ENCODE results near the gene PDZRN3.

Gene PDZRN3

DNA sequence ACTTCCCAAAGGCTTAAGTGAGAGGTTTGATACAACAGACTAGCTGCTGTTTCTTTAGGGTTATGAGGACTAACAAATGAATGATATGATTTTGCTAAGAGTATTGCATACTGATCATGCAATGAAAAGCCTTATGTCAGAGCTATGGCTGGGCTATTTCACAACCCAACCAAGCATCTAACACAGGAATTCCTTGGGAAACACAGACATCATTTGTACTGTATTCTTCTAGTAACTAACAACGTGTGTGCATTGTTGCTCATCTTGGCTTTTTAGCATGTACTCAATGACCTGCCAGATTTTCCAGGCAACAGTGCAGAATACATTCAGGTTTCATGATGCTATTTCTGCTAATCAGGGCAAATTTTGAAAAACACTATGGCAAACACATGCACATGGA, 19.3 kb downstream of the PDZRN3 start:
- Histone ChIP-seq H3K4me1 (ENCODE audit: insufficient read depth, low read length) (peaks cover 92% of the 10 kb centered on the region), H3K27ac (ENCODE audit: low read depth, low read length) (peak overlapping the region; percentile 72), H3K36me3 (ENCODE audit: insufficient read depth, low read length) (peaks cover 26% of the 10 kb centered on the region), H3K4me3 (ENCODE audit: low read depth in 1 of 2, low read length in 2 of 2) (no peak overlapping the region), H3K27me3 (ENCODE audit: control insufficient read depth in 1 of 2, insufficient read depth in 2 of 2, low read length in 2 of 2) (no peaks in the 10 kb centered on the region), H3K9me3 (ENCODE audit: low read length) (no peaks in the 10 kb centered on the region), H3K9ac (ENCODE audit: low read length) (no peak overlapping the region)

DNA sequence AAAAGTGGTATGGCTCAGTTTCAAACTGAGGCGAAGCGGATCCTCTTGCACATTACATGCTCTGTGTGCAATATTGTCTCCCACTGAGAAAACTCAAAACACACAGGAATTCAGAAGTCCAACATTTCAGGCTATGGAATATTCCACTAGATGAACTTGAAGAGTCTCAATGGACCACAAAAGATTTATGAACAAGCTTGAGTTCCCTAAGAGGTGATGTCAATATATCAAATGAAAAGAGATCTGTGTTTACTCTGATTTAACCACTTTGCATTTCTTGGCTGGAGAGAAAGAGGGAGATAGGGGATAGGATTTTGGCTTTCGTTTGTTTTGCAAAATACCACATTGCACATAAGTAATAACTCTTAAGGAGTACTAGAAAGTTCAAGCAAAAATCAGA, 20.3 kb downstream of the PDZRN3 start:
- peaks cover 100% of the 10 kb centered on the region for H3K4me1 ChIP-seq (ENCODE audit: insufficient read depth, low read length)
- peak overlapping the region in 1 of 2 donors; percentile 17 for H3K4me3 ChIP-seq (ENCODE audit: low read depth in 1 of 2, low read length in 2 of 2)
- no peak overlapping the region for H3K9ac ChIP-seq (ENCODE audit: low read length)
- H3K9me3 ChIP-seq (ENCODE audit: low read length) = no peaks in the 10 kb centered on the region
- H3K27ac ChIP-seq (ENCODE audit: low read depth, low read length) = peak overlapping the region; percentile 61
- peaks cover 28% of the 10 kb centered on the region for H3K36me3 ChIP-seq (ENCODE audit: insufficient read depth, low read length)
- H3K27me3 ChIP-seq (ENCODE audit: control insufficient read depth in 1 of 2, insufficient read depth in 2 of 2, low read length in 2 of 2) = no peaks in the 10 kb centered on the region

DNA sequence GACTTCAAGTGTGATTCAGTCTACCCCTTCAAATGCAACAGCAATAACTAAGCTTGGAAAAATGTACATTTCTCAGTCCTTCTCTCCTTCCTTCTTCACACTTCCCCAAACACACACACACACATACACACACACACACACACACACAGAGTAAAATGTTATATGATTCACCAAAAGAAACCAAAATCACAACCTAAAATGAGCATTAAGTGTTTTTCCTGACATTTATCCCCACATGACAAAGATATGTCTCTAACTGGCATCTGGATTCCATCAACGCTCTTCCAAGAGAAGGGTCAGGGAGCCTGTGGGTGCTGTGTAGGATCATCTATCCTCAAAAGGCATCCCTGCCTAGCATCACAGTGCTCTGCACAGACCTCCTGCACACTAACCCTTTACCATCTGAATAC, 21.0 kb downstream of the PDZRN3 start:
- H3K4me3 ChIP-seq (ENCODE audit: low read depth in 1 of 2, low read length in 2 of 2) = peak overlapping the region in 1 of 2 donors; percentile 17
- H3K9ac ChIP-seq (ENCODE audit: low read length) = no peak overlapping the region
- peak overlapping the region; percentile 61 for H3K27ac ChIP-seq (ENCODE audit: low read depth, low read length)
- no peaks in the 10 kb centered on the region for H3K27me3 ChIP-seq (ENCODE audit: control insufficient read depth in 1 of 2, insufficient read depth in 2 of 2, low read length in 2 of 2)
- peaks cover 34% of the 10 kb centered on the region for H3K36me3 ChIP-seq (ENCODE audit: insufficient read depth, low read length)
- H3K9me3 ChIP-seq (ENCODE audit: low read length) = no peaks in the 10 kb centered on the region
- peaks cover 100% of the 10 kb centered on the region for H3K4me1 ChIP-seq (ENCODE audit: insufficient read depth, low read length)

DNA sequence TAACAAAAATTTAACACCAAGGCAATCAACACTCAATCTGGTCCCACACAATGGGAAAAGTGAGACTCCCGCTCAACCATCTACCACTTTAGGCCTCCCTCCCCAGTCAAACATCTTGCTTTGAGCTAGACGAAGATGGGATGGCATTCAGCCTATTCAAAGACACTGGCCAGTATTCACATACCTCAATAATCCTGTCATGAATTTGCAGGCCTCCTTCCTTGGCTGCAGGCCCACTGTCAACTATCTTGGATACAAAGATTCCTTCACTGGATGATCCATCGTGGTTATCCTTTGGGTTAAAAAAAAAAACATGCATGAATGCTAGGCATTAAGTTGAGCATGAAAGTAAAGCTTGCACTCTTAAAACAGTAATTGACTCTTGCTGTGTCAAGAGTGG, 22.6 kb downstream of the PDZRN3 start:
- no peak overlapping the region for H3K9ac ChIP-seq (ENCODE audit: low read length)
- peaks cover 99% of the 10 kb centered on the region for H3K4me1 ChIP-seq (ENCODE audit: insufficient read depth, low read length)
- no peaks in the 10 kb centered on the region for H3K9me3 ChIP-seq (ENCODE audit: low read length)
- peaks cover 22% of the 10 kb centered on the region for H3K36me3 ChIP-seq (ENCODE audit: insufficient read depth, low read length)
- no peak overlapping the region for H3K4me3 ChIP-seq (ENCODE audit: low read depth in 1 of 2, low read length in 2 of 2)
- H3K27ac ChIP-seq (ENCODE audit: low read depth, low read length) = peak overlapping the region; percentile 73
- no peaks in the 10 kb centered on the region for H3K27me3 ChIP-seq (ENCODE audit: control insufficient read depth in 1 of 2, insufficient read depth in 2 of 2, low read length in 2 of 2)

DNA sequence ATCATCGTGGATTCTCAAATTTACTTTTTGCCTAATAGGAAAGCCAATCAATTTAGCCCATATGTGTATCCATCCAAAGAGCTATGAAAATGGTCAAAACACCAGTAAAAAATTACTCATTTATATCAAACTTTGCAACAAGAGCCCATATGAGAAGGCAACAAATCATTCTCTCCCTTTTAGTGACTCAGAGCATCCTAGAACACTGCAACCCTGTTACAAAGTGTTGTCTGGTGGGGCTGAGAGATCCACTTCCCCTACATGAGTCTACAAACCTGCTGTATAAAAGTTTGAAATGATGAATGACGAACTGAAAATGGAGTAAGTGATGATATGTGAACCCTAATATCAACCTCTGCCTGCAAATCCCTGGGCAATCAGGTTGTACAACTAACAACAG, 23.3 kb downstream of the PDZRN3 start:
- Histone ChIP-seq H3K27me3 (ENCODE audit: control insufficient read depth in 1 of 2, insufficient read depth in 2 of 2, low read length in 2 of 2) (no peaks in the 10 kb centered on the region), H3K4me3 (ENCODE audit: low read depth in 1 of 2, low read length in 2 of 2) (no peak overlapping the region), H3K9ac (ENCODE audit: low read length) (no peak overlapping the region), H3K9me3 (ENCODE audit: low read length) (no peaks in the 10 kb centered on the region), H3K36me3 (ENCODE audit: insufficient read depth, low read length) (peaks cover 17% of the 10 kb centered on the region), H3K4me1 (ENCODE audit: insufficient read depth, low read length) (peaks cover 95% of the 10 kb centered on the region), H3K27ac (ENCODE audit: low read depth, low read length) (peak overlapping the region; percentile 73)

DNA sequence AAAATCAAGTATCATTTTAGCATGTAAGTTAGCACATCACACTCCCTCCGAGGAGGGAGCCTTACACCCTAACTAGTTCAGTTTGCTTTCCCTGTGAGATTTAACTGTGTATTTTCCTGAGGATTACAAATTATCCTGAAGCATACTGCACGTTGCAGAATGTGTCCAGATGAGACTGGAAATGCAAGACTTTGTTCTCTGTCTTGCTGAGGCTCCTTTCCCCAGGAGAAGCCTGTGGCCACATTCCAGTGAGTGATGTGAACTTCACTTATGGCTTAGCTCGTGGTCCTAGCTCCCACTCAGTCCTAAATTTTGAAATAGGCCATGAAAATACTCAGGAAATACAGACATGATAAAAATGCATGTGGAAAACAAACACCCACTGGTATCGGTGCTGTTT, 23.7 kb downstream of the PDZRN3 start:
- Histone ChIP-seq H3K36me3 (ENCODE audit: insufficient read depth, low read length) (peaks cover 17% of the 10 kb centered on the region), H3K27me3 (ENCODE audit: control insufficient read depth in 1 of 2, insufficient read depth in 2 of 2, low read length in 2 of 2) (no peaks in the 10 kb centered on the region), H3K9ac (ENCODE audit: low read length) (no peak overlapping the region), H3K9me3 (ENCODE audit: low read length) (no peaks in the 10 kb centered on the region), H3K4me1 (ENCODE audit: insufficient read depth, low read length) (peaks cover 90% of the 10 kb centered on the region), H3K27ac (ENCODE audit: low read depth, low read length) (peak overlapping the region; percentile 73), H3K4me3 (ENCODE audit: low read depth in 1 of 2, low read length in 2 of 2) (no peak overlapping the region)

DNA sequence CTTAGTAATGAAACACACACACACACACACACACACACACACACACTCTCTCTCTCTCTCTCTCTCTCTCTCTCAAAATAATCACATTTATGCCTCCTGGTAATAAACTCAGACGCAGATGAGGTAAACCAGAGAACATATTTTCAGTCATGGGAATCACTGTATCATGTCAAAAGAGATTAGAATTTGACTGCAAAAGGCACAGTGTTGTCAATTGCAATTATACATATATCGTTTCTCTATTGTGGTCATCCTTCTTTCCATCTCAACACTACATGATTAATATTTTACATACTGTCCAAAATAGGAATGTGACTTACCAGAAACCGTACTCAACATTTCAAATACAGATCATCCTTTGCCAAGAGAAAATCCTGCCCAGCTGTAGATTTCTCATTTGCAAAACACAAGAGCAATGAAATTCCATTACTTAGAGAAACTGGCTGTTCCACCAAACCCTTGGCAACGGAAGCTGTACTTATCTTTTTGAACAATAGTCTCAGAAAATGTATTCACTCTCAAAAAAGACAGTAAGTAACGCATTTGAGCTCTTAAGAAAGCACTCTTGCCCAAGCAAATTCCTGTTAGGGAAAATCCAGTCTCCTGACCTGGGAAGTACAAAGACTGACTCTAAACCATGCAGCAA, 24.3 kb downstream of the PDZRN3 start:
- H3K9ac ChIP-seq (ENCODE audit: low read length) = no peak overlapping the region
- no peak overlapping the region for H3K4me3 ChIP-seq (ENCODE audit: low read depth in 1 of 2, low read length in 2 of 2)
- no peaks in the 10 kb centered on the region for H3K27me3 ChIP-seq (ENCODE audit: control insufficient read depth in 1 of 2, insufficient read depth in 2 of 2, low read length in 2 of 2)
- H3K4me1 ChIP-seq (ENCODE audit: insufficient read depth, low read length) = peaks cover 84% of the 10 kb centered on the region
- H3K36me3 ChIP-seq (ENCODE audit: insufficient read depth, low read length) = peaks cover 17% of the 10 kb centered on the region
- no peaks in the 10 kb centered on the region for H3K9me3 ChIP-seq (ENCODE audit: low read length)
- H3K27ac ChIP-seq (ENCODE audit: low read depth, low read length) = peak overlapping the region; percentile 73

DNA sequence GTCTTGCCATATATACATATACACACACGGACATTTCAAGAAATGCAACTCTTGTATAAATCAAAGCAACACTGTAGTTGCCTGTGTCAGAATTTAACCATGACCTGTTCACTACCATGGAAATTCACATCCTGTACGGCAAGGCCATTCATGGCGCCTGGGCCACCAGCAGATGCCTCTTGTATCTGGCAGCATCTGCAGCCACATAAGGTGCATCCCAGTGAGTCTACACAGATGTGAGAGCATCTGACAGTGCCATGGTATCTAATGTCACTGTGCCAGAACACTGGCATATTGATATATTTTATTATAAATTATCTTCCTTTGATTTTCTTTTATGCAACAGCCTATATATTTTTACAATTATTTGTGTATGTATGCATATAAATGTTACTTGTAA, 25.1 kb downstream of the PDZRN3 start:
- H3K4me1 ChIP-seq (ENCODE audit: insufficient read depth, low read length) = peaks cover 76% of the 10 kb centered on the region
- H3K4me3 ChIP-seq (ENCODE audit: low read depth in 1 of 2, low read length in 2 of 2) = no peak overlapping the region
- peaks cover 17% of the 10 kb centered on the region for H3K36me3 ChIP-seq (ENCODE audit: insufficient read depth, low read length)
- H3K27ac ChIP-seq (ENCODE audit: low read depth, low read length) = peak overlapping the region; percentile 62
- no peak overlapping the region for H3K9ac ChIP-seq (ENCODE audit: low read length)
- H3K27me3 ChIP-seq (ENCODE audit: control insufficient read depth in 1 of 2, insufficient read depth in 2 of 2, low read length in 2 of 2) = no peaks in the 10 kb centered on the region
- no peaks in the 10 kb centered on the region for H3K9me3 ChIP-seq (ENCODE audit: low read length)

DNA sequence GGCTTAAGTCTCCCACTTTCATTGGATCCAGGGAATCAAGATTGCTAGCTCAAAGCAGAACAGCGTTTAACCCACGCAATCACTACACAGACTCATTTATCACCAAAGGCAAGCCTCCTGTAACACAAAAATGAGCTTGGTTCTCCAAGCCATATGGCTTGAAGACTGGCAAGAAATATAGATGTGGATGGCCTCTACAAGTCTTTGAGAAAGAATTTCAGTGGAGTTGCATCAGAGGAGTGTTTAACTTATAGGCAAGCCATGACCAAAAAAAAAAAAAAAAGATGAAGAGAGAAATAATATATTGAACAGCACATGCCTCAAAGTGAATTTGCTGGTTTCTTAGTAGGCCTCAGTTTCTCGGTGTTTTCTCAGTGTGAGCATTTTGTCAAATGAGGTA, 27.3 kb downstream of the PDZRN3 start:
- H3K36me3 ChIP-seq (ENCODE audit: insufficient read depth, low read length) = peaks cover 17% of the 10 kb centered on the region
- no peak overlapping the region for H3K4me3 ChIP-seq (ENCODE audit: low read depth in 1 of 2, low read length in 2 of 2)
- H3K9ac ChIP-seq (ENCODE audit: low read length) = no peak overlapping the region
- H3K9me3 ChIP-seq (ENCODE audit: low read length) = no peaks in the 10 kb centered on the region
- H3K27me3 ChIP-seq (ENCODE audit: control insufficient read depth in 1 of 2, insufficient read depth in 2 of 2, low read length in 2 of 2) = no peaks in the 10 kb centered on the region
- peaks cover 63% of the 10 kb centered on the region for H3K4me1 ChIP-seq (ENCODE audit: insufficient read depth, low read length)
- peak overlapping the region; percentile 37 for H3K27ac ChIP-seq (ENCODE audit: low read depth, low read length)

DNA sequence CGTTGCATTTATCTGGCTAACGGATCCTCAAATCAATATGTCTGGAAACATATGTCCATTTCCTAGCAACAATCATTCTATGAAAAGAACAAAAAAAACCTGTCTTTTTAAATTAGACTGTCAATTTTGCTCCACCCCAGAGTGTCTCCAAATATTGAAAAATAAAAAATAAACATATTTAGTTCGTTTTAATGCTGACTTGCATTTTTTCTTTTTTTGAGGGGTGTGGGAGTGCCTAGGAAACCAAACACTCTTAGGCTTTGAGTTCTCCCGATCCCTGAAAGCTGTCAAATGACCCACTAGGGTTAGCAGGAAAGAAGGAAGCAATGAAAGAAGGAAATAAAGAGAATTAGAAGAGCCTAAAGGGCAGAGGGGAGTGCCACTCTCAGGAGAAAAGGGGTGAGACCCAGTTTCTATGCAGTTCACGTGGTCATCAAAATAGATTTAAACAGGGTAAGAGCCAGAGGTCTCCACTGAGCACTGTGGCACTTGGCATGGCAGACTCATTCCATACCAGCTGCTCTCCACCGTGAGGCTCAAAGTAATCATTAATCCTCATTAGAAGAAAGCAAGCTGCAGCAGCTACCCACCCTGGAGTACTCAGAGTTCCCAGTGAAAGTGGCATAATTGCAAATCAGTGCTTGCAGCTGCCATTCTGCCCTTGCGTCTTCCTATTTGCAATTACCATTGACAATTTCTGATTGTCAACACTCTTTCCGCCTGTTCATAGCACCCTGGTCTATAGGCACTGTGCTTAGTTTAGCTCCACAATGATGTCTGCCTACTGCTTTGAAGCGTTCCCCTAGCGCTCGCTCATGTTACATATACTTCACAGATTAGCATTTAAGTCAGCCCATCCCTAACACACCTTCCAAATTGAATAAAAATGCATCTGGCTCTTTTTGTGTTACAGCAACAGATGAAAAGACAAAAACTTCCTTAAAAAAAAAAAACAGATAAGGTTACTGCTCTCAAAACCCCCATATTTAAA, 32.3 kb downstream of the PDZRN3 start:
- no peaks in the 10 kb centered on the region for H3K27me3 ChIP-seq (ENCODE audit: control insufficient read depth in 1 of 2, insufficient read depth in 2 of 2, low read length in 2 of 2)
- no peaks in the 10 kb centered on the region for H3K36me3 ChIP-seq (ENCODE audit: insufficient read depth, low read length)
- H3K4me3 ChIP-seq (ENCODE audit: low read depth in 1 of 2, low read length in 2 of 2) = no peak overlapping the region
- no peak overlapping the region for H3K27ac ChIP-seq (ENCODE audit: low read depth, low read length)
- peaks cover 30% of the 10 kb centered on the region for H3K4me1 ChIP-seq (ENCODE audit: insufficient read depth, low read length)
- H3K9ac ChIP-seq (ENCODE audit: low read length) = no peak overlapping the region
- no peaks in the 10 kb centered on the region for H3K9me3 ChIP-seq (ENCODE audit: low read length)

DNA sequence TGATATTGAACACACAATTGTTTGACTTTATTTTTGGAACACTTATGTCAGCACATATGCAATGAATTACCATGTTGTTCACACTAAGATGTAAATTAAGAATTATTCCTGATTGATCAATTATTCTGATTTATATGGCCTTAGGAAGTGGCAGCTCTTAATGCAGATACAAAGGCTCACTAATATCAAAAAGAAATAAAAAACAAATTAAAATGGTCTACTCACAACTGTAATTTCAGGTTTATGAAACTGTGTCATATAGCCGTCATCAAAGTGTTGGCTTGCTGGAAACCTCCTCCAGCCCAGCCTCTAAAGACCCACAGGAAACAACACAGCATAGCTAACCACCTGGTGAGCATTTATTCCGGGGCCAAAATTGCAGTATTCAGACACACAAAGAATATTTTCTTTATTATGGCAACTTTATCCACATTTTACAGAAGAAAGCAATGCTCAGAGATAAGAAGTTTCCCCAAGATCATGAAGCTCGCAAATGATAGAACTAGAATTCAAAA, 33.4 kb downstream of the PDZRN3 start:
- Histone ChIP-seq H3K36me3 (ENCODE audit: insufficient read depth, low read length) (no peaks in the 10 kb centered on the region), H3K27me3 (ENCODE audit: control insufficient read depth in 1 of 2, insufficient read depth in 2 of 2, low read length in 2 of 2) (no peaks in the 10 kb centered on the region), H3K4me1 (ENCODE audit: insufficient read depth, low read length) (peaks cover 24% of the 10 kb centered on the region), H3K9me3 (ENCODE audit: low read length) (no peaks in the 10 kb centered on the region), H3K27ac (ENCODE audit: low read depth, low read length) (no peak overlapping the region), H3K4me3 (ENCODE audit: low read depth in 1 of 2, low read length in 2 of 2) (no peak overlapping the region), H3K9ac (ENCODE audit: low read length) (no peak overlapping the region)
